Vagina (tissue), 2 donors: ENCODE data around the gene PBX1. TPM values are rescaled to one million over a fixed set of nuclear protein-coding genes. Genes with fewer than 3 reads are reported as not detected.

Experiments used
- DNase-seq, 2 donors: peaks; one replicate each; pipeline ENCODE4 v3.0.0-alpha.2; 2017; ENCODE audit errors: extremely low spot score in 2 of 2
- H3K27ac ChIP-seq: fragments of 200-600 bp; sonication (generic); one replicate; pipeline ENCODE4 v1.5.1; 2019
- H3K27me3 ChIP-seq: fragments of 200-600 bp; sonication (generic); one replicate; pipeline ENCODE4 v1.5.1; 2019
- H3K36me3 ChIP-seq, 2 donors: fragments of 200-600 bp; sonication (generic); one replicate each; pipeline ENCODE4 v1.5.1; 2017 to 2019
- H3K4me1 ChIP-seq: fragments of 200-600 bp; sonication (generic); one replicate; pipeline ENCODE4 v1.5.1; 2019
- H3K4me3 ChIP-seq, 2 donors: fragments of 200-600 bp; sonication (generic); 1 replicate in 1 of 2; 2 replicates in 1 of 2; pipeline ENCODE4 v1.5.1; 2016 to 2019
- H3K9me3 ChIP-seq: fragments of 200-600 bp; sonication (generic); one replicate; pipeline ENCODE4 v1.5.1; 2019
- POLR2A ChIP-seq, 2 donors: fragments of 450-650 bp; IDR thresholded peaks; one replicate each; pipeline ENCODE4 v1.6.1; 2017; ENCODE audit warnings: antibody characterized with exemption in 2 of 2, mild to moderate bottlenecking in 2 of 2, moderate library complexity in 2 of 2
- POLR2AphosphoS5 ChIP-seq, 2 donors: sonication (generic); formaldehyde crosslinking; IDR thresholded peaks; one replicate each; pipeline ENCODE4 v1.9.0; 2017; ENCODE audit warnings: antibody characterized with exemption in 2 of 2, mild to moderate bottlenecking in 2 of 2, low read depth in 1 of 2; ENCODE audit not compliant: insufficient read depth in 1 of 2
- intact Hi-C: fragments of 100-400 bp; cut with DNase I; formaldehyde crosslinking; loops from one replicate; pipeline ENCODE4 v1.15.1; 2023
- total RNA-seq: library from RNA; depleted of rRNA; stranded (reverse); fragments of >200 nt; gene quantifications from one replicate; pipeline ENCODE4 v1.2.3, GENCODE V29; 2016
- TF ChIP-seq, protein P1 (sequence below), 3 experiments: fragments of 450-650 bp in 2 of 3; fragments of 200-600 bp in 1 of 3; sonication (generic) in 1 of 3; IDR thresholded peaks; one replicate each; pipeline ENCODE4 v1.5.1; 2017 to 2019; ENCODE audit warnings: antibody characterized with exemption in 3 of 3, mild to moderate bottlenecking in 2 of 3, moderate library complexity in 2 of 3

The PBX1 gene
- total RNA-seq, result 69.0 TPM

DNA sequence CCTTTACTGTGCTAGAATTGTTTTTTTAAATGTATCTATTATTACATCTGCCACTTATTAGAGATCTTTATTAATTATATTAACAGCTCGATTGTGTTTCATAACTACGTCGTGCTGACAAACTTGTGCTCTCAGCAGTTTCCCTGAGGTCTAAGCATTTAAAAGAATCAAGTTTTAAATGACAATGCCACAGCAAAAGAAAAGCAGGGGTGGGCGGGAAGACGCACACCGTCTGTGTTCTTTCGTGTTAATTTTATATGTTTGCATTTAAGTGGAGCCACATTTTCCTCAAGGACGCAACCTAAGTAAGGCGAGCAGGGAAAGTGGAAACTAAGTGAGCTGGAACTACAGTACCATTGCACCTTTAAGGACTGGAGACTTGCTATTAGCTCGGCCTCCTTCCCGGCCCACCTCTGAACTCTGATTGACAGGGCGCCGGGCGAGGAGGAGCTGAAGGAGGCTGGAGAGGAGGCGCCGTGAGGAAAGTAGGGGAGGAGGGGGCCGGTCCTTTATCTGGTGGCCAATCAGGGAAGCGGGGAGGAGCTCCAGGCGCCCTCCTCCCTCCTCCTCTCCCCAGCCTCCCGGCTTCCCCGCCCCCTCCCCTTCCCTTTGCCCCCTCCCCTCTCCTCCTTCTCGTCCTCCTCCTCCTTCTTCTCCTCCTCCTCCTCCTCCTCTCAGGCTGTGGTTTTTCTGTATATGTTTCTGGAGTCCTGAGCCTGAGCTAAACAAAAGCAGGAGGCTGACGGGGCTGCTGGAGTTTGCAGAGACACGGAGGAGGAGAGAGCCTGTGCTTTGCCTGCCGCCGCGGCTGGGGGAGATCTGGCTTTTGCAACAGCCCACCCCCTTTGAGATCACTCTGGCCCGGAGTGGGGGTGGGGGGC lies at the start of gene PBX1:
Gene PBX1, plus strand, starts transcription at position 724 of the 881 bp plus-strand sequence.
- Histone ChIP-seq H3K36me3 (no peaks in the 10 kb centered on the region), H3K27me3 (no peaks in the 10 kb centered on the region), H3K27ac (peak within 1 kb of the TSS; percentile 95), H3K4me1 (peaks cover 17% of the 10 kb centered on the region), H3K4me3 (peak within 1 kb of the TSS; percentile 82 to 91), H3K9me3 (no peaks in the 10 kb centered on the region)
- DNase-seq, result peak; percentile 98 to 100
- intact Hi-C loops, result loop anchor here (5.0 kb wide), 1 partner anchor 514 kb away; no protein-coding TSS in a partner anchor
- TF ChIP-seq, protein P1, sequence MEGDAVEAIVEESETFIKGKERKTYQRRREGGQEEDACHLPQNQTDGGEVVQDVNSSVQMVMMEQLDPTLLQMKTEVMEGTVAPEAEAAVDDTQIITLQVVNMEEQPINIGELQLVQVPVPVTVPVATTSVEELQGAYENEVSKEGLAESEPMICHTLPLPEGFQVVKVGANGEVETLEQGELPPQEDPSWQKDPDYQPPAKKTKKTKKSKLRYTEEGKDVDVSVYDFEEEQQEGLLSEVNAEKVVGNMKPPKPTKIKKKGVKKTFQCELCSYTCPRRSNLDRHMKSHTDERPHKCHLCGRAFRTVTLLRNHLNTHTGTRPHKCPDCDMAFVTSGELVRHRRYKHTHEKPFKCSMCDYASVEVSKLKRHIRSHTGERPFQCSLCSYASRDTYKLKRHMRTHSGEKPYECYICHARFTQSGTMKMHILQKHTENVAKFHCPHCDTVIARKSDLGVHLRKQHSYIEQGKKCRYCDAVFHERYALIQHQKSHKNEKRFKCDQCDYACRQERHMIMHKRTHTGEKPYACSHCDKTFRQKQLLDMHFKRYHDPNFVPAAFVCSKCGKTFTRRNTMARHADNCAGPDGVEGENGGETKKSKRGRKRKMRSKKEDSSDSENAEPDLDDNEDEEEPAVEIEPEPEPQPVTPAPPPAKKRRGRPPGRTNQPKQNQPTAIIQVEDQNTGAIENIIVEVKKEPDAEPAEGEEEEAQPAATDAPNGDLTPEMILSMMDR (IDR thresholded peaks at IDR 0.05), result no peak
- TF ChIP-seq POLR2A (IDR thresholded peaks at IDR 0.05), result peak in 1 of 2 donors; percentile 97
- TF ChIP-seq POLR2AphosphoS5 (IDR thresholded peaks at IDR 0.05; ENCODE audit: insufficient read depth in 1 of 2, low read depth in 1 of 2), result peak; percentile 87 to 94

DNA sequence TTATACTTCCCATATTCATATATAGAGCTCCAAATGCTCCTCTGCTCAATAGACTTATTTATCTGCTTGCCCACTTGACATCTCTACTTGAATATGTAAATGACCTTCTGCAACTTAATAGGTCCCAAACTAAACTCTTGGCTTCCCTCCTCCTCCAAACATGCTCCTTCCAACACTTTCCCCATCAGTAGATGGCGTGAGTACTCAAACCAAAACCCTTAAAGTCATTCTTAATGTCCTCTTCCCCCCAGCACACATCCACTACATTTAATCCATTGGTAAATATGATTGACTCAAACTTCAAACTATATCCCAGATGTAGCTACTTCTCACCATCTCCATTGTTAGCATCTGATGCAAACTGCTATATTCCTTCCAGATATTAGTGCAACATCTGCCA lies 48.5 kb upstream of the PBX1 start:
- no peaks in the 10 kb centered on the region for H3K9me3 ChIP-seq
- DNase-seq, result no peak
- no peak overlapping the region for H3K4me3 ChIP-seq
- H3K27ac ChIP-seq, result no peak overlapping the region
- H3K4me1 ChIP-seq, result peaks cover 1% of the 10 kb centered on the region
- H3K27me3 ChIP-seq, result no peaks in the 10 kb centered on the region
- no peaks in the 10 kb centered on the region for H3K36me3 ChIP-seq
- TF ChIP-seq POLR2A (IDR thresholded peaks at IDR 0.05), result no peak
- no peak for TF ChIP-seq POLR2AphosphoS5 (IDR thresholded peaks at IDR 0.05; ENCODE audit: insufficient read depth in 1 of 2, low read depth in 1 of 2)
- TF ChIP-seq, protein P1 (IDR thresholded peaks at IDR 0.05), result no peak
- intact Hi-C loops, result no loop called here

DNA sequence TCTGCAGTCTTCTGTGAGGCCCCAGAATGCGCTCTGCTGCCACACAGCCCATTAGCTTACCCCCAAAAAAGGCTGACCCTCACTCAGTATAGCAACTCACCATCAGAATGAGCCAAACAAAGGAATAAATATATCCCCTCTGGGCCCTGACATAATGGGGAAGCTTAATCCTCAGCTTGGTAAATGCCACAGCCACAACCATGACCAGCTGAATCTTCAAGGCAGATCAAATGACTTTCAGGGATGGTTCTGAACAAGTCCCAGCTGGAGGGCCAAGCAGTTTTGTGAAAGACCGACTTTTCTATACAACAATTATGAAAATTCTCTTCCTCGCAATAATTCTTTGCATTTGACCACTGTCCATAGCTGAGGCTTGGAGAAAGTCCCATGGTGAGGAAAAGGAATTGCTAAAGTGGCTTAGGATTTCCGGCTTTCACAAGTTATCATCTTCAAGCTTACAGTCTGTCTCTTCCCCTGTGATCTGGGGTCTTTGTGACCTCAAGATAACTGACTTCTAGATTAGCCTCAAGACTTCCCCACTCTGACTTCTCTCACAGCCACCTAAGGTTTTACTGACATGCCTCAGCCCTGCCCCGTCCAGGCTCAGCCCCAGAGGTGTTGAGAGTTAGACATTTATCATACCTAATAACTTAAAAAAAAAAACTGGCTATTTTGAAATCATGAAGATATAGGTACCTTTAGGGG lies 47.8 kb upstream of the PBX1 start:
- H3K4me1 ChIP-seq, result peaks cover 7% of the 10 kb centered on the region

DNA sequence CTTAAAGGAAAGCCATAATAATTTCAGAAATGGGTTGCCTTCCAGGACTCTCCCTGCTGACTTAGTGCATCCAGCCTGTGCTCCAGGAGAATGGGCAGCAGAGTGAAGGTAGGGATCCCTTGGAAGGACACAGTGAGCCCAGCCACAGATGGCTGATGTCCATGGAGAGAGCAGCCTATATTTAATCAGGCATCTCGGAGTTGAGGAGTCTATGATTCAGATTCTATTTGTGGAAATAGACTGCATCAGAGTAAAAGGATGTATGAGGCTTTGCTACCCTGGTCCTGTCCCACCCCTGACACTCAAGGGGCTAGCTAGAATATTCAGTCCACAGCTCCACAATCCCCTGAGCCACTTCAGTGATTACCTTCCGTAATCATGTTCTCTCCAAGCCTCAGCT lies 43.8 kb upstream of the PBX1 start:
- no peak for TF ChIP-seq POLR2AphosphoS5 (IDR thresholded peaks at IDR 0.05; ENCODE audit: insufficient read depth in 1 of 2, low read depth in 1 of 2)
- TF ChIP-seq POLR2A (IDR thresholded peaks at IDR 0.05), result no peak
- TF ChIP-seq, protein P1 (IDR thresholded peaks at IDR 0.05), result no peak
- Histone ChIP-seq H3K36me3 (no peaks in the 10 kb centered on the region), H3K4me3 (no peak overlapping the region), H3K27ac (no peak overlapping the region), H3K9me3 (no peaks in the 10 kb centered on the region), H3K4me1 (peaks cover 7% of the 10 kb centered on the region), H3K27me3 (no peaks in the 10 kb centered on the region)
- intact Hi-C loops, result no loop called here
- no peak for DNase-seq

More for the DNA sequence above, 47.8 kb upstream of the PBX1 start:
- no peak for TF ChIP-seq POLR2A (IDR thresholded peaks at IDR 0.05)
- TF ChIP-seq POLR2AphosphoS5 (IDR thresholded peaks at IDR 0.05; ENCODE audit: insufficient read depth in 1 of 2, low read depth in 1 of 2), result no peak
- TF ChIP-seq, protein P1 (IDR thresholded peaks at IDR 0.05), result no peak
- intact Hi-C loops, result no loop called here
- Histone ChIP-seq H3K27me3 (no peaks in the 10 kb centered on the region), H3K9me3 (no peaks in the 10 kb centered on the region), H3K27ac (no peak overlapping the region), H3K36me3 (no peaks in the 10 kb centered on the region), H3K4me3 (no peak overlapping the region)
- no peak for DNase-seq
